Right lobe of liver (tissue), 6 donors: ENCODE data around the gene TENM4. TPM values are rescaled to one million over a fixed set of nuclear protein-coding genes. Genes with fewer than 3 reads are reported as not detected.

Source experiments
- ATAC-seq, 4 donors: fragments of 200-7000 bp; cut with Tn5 transposase; one replicate each; pipeline ENCODE4 v1.9.1; 2020; ENCODE audit warnings: mild to moderate bottlenecking in 4 of 4, moderate library complexity in 4 of 4
- DNase-seq, 3 donors: peaks; one replicate each; pipeline ENCODE4 v3.0.0-alpha.2; 2020
- H3K27ac ChIP-seq, 3 donors: fragments of 200-600 bp; one replicate each; pipeline ENCODE4 v1.8.0; 2022
- H3K27me3 ChIP-seq, 2 donors: fragments of 200-600 bp; one replicate each; pipeline ENCODE4 v1.8.0; 2022
- H3K36me3 ChIP-seq, 4 donors: fragments of 200-600 bp; sonication (generic) in 1 of 4; one replicate each; pipeline versions ENCODE4 v1.5.1 to v1.8.0; 2017 to 2022; ENCODE audit warnings: control low read depth in 1 of 4
- H3K4me1 ChIP-seq, 4 donors: fragments of 200-600 bp; sonication (generic) in 1 of 4; one replicate each; pipeline versions ENCODE4 v1.5.1 to v1.8.0; 2017 to 2022; ENCODE audit warnings: control low read depth in 1 of 4
- H3K4me3 ChIP-seq, 3 donors: fragments of 200-600 bp; one replicate each; pipeline ENCODE4 v1.8.0; 2022
- H3K9me3 ChIP-seq, 4 donors: fragments of 200-600 bp; sonication (generic) in 1 of 4; one replicate each; pipeline versions ENCODE4 v1.5.1 to v1.8.0; 2017 to 2022; ENCODE audit warnings: control low read depth in 1 of 4
- CTCF ChIP-seq, 4 donors: fragments of 200-600 bp in 3 of 4; fragments of 450-650 bp in 1 of 4; IDR thresholded peaks; one replicate each; pipeline versions ENCODE4 v1.5.1 to v1.8.0; 2016 to 2022; ENCODE audit warnings: antibody characterized with exemption in 4 of 4, mild to moderate bottlenecking in 2 of 4
- POLR2A ChIP-seq: fragments of 450-650 bp; IDR thresholded peaks from one replicate; pipeline ENCODE4 v1.6.1; 2017; ENCODE audit warnings: antibody characterized with exemption, mild to moderate bottlenecking
- WGBS: methylation state at CpG from one replicate; pipeline ENCODE4 v1.1.6; 2018; ENCODE audit warnings: low coverage, low lambda C conversion rate; ENCODE audit not compliant: insufficient coverage; ENCODE audit errors: missing lambda C conversion rate; 5-methylcytosine and 5-hydroxymethylcytosine counted together
- intact Hi-C, 2 donors: fragments of 100-400 bp; cut with DNase I; formaldehyde crosslinking; loops; one replicate each; pipeline versions ENCODE4 v1.11.2 to v1.14.1; 2022
- total RNA-seq, 6 experiments: library from RNA; depleted of rRNA in 2 of 6; stranded (reverse); fragments of >200 nt in 2 of 6; fragmentation: NEBNext Ultra II Directional in 3 of 6; extraction: Animal tissue kit (Norgen Biotek cat#: 25700) in 3 of 6; gene quantifications; one replicate each; pipeline versions ENCODE4 v1.1.0 to v1.2.4, GENCODE V29; 2016 to 2023
- donor health status: DM: no; HTN: yes; CAD: no.
- donor health status: DM: no; HTN: no; CAD: no.
- donor health status: DM: no; HTN: no; CAD: no.
- donor health status: DM: no; HTN: yes; CAD: no.
- donor health status: DM: no; HTN: yes; CAD: no.

TENM4 gene
- total RNA-seq, 6 experiments from 2014 or later: 0.04 to 0.58 (median 0.14) TPM; not detected in 2

GRCh38 chr11:78786086-78786485 is 654.7 kb downstream of the TENM4 start:
- Histone ChIP-seq H3K36me3 (no peaks in the 10 kb centered on the region), H3K27me3 (no peaks in the 10 kb centered on the region), H3K4me3 (no peak overlapping the region), H3K9me3 (no peaks in the 10 kb centered on the region), H3K27ac (no peak overlapping the region), H3K4me1 (no peaks in the 10 kb centered on the region)
- DNase-seq (no peak), ATAC-seq (no peak)
- no peak for TF ChIP-seq CTCF (IDR thresholded peaks at IDR 0.05)
- TF ChIP-seq POLR2A: no peak
- intact Hi-C loops: no loop called here
- WGBS: 38% methylated on average over 5 of the region's 5 CpGs

- Histone ChIP-seq H3K36me3 (no peaks in the 10 kb centered on the region), H3K4me1 (no peaks in the 10 kb centered on the region), H3K27me3 (no peaks in the 10 kb centered on the region), H3K27ac (no peak overlapping the region), H3K9me3 (no peaks in the 10 kb centered on the region), H3K4me3 (no peak overlapping the region)
- intact Hi-C loops: no loop called here
- no peak for TF ChIP-seq POLR2A
- no peak for TF ChIP-seq CTCF (IDR thresholded peaks at IDR 0.05)
- ATAC-seq: no peak
- no peak for DNase-seq
- 45% methylated on average over 9 of the region's 9 CpGs for WGBS
These were observed 656.3 kb downstream of the TENM4 start for GRCh38 chr11:78784321-78785061.

- no peaks in the 10 kb centered on the region for H3K27me3 ChIP-seq
- DNase-seq: no peak
- no peaks in the 10 kb centered on the region for H3K9me3 ChIP-seq
- no peak for TF ChIP-seq POLR2A
- no peak for TF ChIP-seq CTCF (IDR thresholded peaks at IDR 0.05)
- intact Hi-C loops: no loop called here
- H3K4me3 ChIP-seq: no peak overlapping the region
- ATAC-seq: no peak
- 20% methylated on average over 5 of the region's 5 CpGs for WGBS
- H3K27ac ChIP-seq: no peak overlapping the region
- H3K36me3 ChIP-seq: no peaks in the 10 kb centered on the region
- H3K4me1 ChIP-seq: no peaks in the 10 kb centered on the region
These were observed 657.0 kb downstream of the TENM4 start for GRCh38 chr11:78783846-78784245.

- DNase-seq (no peak), ATAC-seq (no peak)
- Histone ChIP-seq H3K9me3 (no peaks in the 10 kb centered on the region), H3K4me1 (no peaks in the 10 kb centered on the region), H3K36me3 (no peaks in the 10 kb centered on the region), H3K27ac (no peak overlapping the region), H3K27me3 (no peaks in the 10 kb centered on the region), H3K4me3 (no peak overlapping the region)
- TF ChIP-seq POLR2A: no peak
- WGBS: 40% methylated on average over 1 of the region's 1 CpG
- intact Hi-C loops: no loop called here
These were observed 657.5 kb downstream of the TENM4 start for GRCh38 chr11:78783301-78783700.

- ATAC-seq (no peak), DNase-seq (no peak)
- Histone ChIP-seq H3K27me3 (no peaks in the 10 kb centered on the region), H3K27ac (no peak overlapping the region), H3K9me3 (no peaks in the 10 kb centered on the region), H3K4me3 (no peak overlapping the region), H3K4me1 (no peaks in the 10 kb centered on the region), H3K36me3 (no peaks in the 10 kb centered on the region)
- intact Hi-C loops: no loop called here
- WGBS: 83% methylated on average over 2 of the region's 2 CpGs
- TF ChIP-seq CTCF (IDR thresholded peaks at IDR 0.05) (no peak), POLR2A (no peak)
These were observed 658.1 kb downstream of the TENM4 start for GRCh38 chr11:78782725-78783124.
